Activated CD8-positive, alpha-beta memory T cell treated with anti-CD3 and anti-CD28 coated beads for 36 hours (primary cell): ENCODE results near the gene NTM. TPM values are rescaled to one million over a fixed set of nuclear protein-coding genes. Genes with fewer than 3 reads are reported as not detected.

Experiments used
- CTCF ChIA-PET: fragments of 350-600 bp; sonication (Branson Sonifier 250); formaldehyde crosslinking; loops from one replicate; lab custom pipeline; 2021; ENCODE audit warnings: antibody characterized with exemption; lab: Charles Lee
- POLR2A ChIA-PET: fragments of 350-600 bp; sonication (Branson Sonifier 250); formaldehyde crosslinking; loops from one replicate; lab custom pipeline; 2021; ENCODE audit warnings: antibody characterized with exemption; lab: Charles Lee
- total RNA-seq, 2 experiments: library from RNA; stranded (reverse); gene quantifications; one replicate each; pipeline ENCODE4 v1.2.3, GENCODE V29; 2021

The NTM gene
- total RNA-seq, 2 experiments from 2014 or later = not detected

DNA sequence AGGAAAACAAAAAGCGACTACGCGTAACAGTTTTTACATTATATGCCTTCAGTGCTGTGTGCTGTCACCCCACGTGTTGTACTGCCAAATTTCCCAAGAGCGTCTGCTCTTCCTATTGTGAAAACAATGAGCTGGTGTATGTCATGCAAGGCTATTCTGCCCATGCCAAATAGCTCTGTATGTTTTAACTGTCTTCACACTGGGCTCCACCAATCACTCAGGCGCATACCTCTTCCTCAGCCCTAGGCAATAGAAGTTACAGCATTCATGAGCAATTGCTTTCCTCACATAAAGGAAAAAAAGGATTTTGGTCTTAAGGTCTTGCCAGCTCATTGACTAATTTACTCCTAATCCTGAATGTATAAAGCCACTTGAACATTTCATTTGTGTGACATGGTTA, 606.8 kb downstream of the NTM start:
- ChIA-PET POLR2A (no interaction called here), CTCF (no interaction called here)

GRCh38 chr11:131977854-131978253, 607.4 kb downstream of the NTM start:
- ChIA-PET CTCF (no interaction called here), POLR2A (no interaction called here)

- ChIA-PET POLR2A (no interaction called here), CTCF (no interaction called here)
These were observed 607.9 kb downstream of the NTM start for GRCh38 chr11:131978351-131978750.

DNA sequence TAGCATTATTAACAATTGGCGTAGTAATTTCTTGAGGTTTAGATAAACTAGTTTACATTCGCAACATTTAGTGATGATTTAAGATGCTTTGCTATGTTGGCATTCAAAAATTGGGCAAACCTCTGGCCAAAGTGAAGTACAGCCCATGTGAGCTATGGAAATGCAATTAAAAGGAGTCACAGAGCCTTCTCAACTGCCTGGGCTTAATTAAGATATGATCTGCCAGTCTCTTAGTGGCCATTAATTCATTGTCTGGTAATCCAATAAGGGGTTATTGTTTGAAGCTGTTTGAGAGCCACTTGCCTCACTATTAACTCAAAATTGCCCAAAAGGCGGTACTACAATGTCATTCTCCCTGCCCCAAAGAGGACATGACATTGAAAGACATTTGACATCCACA, 608.9 kb downstream of the NTM start:
- CTCF ChIA-PET = no interaction called here
- POLR2A ChIA-PET = no interaction called here

GRCh38 chr11:131980199-131980598, 609.8 kb downstream of the NTM start:
- CTCF ChIA-PET = no interaction called here
- POLR2A ChIA-PET = no interaction called here

- ChIA-PET POLR2A (no interaction called here), CTCF (no interaction called here)
These were observed 610.7 kb downstream of the NTM start for GRCh38 chr11:131980888-131981668.

GRCh38 chr11:131982154-131982553, 611.7 kb downstream of the NTM start:
- POLR2A ChIA-PET = no interaction called here
- CTCF ChIA-PET = no interaction called here

DNA sequence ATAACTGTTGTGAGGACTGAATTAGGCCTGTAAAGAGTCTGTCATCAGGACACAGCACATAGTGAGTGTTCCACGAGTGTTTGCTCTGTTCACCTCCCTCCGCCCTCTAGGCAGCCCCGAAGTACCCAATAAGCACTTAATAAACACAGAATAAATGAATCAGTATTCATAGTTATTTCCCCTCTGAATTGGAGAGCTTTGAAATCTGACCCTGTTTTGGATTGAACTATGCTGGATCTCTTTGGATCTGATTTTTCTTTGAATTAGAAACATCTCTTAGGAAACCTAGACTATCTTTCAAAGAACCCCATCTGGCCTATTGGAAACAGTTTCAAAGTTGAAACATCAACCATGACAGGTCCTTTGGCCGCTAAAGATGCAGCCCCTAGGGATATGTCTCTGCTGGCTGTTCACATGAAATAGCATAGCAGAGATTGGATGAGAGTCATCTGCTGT, 615.5 kb downstream of the NTM start:
- ChIA-PET POLR2A (no interaction called here), CTCF (no interaction called here)

DNA sequence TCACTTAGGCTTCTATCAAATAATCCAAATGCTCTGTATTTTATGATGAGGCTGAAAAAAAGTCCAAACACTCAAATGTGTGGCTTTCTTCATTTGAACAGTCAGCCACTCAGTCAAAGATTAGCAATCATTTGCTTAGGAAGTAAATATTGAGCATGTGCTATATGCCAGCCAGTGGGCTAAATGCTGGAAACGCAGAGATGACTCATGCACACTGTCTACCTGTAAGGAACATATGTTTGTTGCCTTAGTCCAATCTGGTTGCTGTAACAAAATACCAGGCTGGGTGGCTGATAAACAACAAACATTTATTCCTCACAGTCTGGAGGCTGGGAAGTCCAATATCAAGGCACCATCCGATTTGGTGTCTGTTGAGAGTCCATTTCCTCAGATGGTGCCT, 617.3 kb downstream of the NTM start:
- ChIA-PET CTCF (no interaction called here), POLR2A (no interaction called here)

GRCh38 chr11:131991606-131992005, 621.2 kb downstream of the NTM start:
- POLR2A ChIA-PET = no interaction called here
- CTCF ChIA-PET = no interaction called here

- ChIA-PET POLR2A (no interaction called here), CTCF (no interaction called here)
These were observed 622.8 kb downstream of the NTM start for GRCh38 chr11:131993246-131993645.

DNA sequence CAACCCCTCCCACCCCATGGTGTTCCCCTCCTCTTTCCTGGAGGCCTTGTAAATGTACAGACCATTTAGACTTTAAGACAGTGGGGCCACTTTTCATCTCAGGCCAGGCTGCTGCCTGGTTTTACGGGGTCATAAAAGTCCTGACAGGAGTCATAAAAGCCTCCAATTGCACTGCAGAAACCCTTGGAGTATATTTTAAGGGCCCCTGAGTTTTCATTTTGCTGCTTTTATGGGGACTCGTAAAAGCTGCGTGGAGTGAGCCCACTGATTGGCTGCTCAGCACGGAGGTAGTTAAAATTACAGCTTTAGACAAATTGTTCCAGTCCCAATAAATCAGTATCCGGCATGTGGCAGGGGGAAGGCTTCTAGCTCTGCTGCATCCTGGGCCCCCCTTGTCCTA, 627.6 kb downstream of the NTM start:
- POLR2A ChIA-PET = no interaction called here
- CTCF ChIA-PET = no interaction called here

GRCh38 chr11:131999084-131999483, 628.7 kb downstream of the NTM start:
- CTCF ChIA-PET = no interaction called here
- POLR2A ChIA-PET = no interaction called here

GRCh38 chr11:131999955-132000354, 629.5 kb downstream of the NTM start:
- ChIA-PET POLR2A (no interaction called here), CTCF (no interaction called here)

DNA sequence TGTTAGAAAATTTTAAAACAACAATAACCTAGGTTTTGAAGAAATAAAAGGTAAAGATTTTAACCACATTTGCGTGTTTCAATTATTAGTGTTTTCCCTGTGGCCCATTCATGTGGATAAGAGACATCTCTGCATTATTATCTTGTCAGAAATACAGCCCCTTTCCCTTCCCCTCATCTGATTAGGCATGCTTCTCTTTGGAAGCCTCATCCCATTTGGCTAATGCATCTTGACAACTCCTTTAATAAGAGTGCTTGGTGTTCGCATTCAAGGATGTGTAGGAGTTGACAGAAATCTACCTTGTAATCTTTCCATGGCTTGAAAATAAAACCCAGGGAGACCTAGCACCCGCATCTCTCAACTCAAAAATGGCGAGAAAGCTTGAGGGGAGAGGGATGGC, 635.5 kb downstream of the NTM start:
- ChIA-PET CTCF (no interaction called here), POLR2A (no interaction called here)

DNA sequence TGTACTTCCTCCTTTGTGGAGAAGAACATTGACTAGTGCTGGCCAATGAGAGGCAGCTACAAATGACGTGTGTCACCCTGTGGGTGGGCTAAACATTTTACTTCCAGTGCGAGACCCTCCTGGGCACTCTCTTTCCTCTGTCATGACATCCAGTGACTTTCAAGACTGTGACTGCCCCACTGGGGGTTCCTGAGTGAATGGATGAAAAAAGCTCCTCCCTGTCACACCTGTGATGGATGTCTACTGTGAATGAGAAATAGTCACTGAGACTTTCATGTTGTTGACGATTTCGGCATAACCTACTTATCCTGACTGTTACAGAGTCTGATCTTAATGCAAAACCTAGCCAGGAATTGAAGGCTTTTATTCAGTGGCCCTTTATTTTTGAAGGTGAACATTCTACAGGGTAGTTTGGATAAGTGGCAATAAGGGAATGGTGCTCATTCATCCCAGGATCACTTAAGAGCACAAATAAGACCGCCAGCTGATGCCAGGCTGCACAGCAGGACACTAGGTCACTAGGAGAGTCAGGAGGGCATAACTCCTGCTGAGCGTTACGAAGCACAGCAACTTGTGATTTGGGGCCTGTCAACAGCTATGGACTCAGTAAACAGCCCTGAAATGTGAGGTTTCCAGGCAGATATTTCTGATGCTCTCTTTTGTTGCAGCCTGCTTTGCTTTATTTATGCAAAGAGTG, 636.6 kb downstream of the NTM start:
- CTCF ChIA-PET = no interaction called here
- POLR2A ChIA-PET = no interaction called here

DNA sequence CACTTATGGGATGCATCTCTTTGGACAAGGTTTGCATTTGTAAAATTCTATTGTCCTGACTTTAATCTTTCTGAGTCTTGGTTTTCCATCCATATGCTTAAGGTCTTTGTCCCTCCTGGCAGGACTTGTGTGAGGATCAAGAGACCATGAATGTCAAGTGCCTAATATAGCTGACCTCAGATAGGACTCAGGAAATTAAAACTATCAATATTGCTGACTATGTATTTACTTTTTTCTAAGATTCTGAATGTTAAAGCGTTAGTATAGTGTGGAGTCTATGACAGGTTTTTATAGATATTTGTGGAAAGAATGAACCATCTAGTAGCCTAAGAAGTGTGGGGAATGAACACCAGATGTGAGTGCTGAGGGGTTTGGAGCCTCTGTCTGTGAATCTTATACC, 637.8 kb downstream of the NTM start:
- CTCF ChIA-PET = no interaction called here
- POLR2A ChIA-PET = no interaction called here

- ChIA-PET POLR2A (no interaction called here), CTCF (no interaction called here)
These were observed 638.5 kb downstream of the NTM start for GRCh38 chr11:132008872-132009271.

DNA sequence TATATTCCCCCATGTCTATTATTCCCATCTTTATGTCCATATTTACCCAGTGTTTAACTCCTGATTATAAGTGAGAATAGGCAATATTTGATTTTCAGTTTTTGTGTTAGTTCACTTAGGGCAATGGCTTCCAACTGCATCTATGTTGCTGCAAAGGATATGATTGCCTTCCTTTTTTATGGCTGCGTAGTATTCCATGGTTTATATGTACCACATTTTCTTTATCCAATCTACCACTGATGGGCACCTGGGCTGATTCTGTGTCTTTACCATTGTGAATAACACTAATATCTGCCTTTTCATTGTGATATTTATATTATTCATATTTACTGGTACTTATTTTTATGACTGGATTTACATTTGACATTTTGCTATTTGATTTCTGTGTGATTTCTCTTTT, 649.6 kb downstream of the NTM start:
- ChIA-PET POLR2A (no interaction called here), CTCF (no interaction called here)

DNA sequence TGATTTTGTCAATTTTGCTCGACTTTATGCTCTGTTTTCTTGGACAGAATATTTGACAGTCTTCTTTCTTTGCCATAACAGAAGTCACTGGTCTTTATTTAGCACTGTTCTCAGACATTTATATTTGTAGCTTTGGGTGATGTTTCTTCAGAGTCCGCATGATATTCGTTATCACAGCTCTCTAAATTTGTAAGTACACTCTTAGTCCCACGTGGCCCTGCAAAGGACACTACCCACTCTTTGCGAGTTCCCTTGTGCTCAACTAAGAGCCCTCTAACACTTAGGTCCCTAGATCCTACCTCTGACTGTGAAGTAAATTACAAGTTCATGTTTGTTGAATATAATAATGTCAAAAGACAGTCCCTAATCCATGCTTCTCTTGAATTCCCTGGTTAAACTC, 651.9 kb downstream of the NTM start:
- CTCF ChIA-PET = no interaction called here
- POLR2A ChIA-PET = no interaction called here

GRCh38 chr11:132022733-132023478, 652.5 kb downstream of the NTM start:
- ChIA-PET CTCF (no interaction called here), POLR2A (no interaction called here)
